ENCODE data around the gene RIMBP2.

The RIMBP2 gene

DNA sequence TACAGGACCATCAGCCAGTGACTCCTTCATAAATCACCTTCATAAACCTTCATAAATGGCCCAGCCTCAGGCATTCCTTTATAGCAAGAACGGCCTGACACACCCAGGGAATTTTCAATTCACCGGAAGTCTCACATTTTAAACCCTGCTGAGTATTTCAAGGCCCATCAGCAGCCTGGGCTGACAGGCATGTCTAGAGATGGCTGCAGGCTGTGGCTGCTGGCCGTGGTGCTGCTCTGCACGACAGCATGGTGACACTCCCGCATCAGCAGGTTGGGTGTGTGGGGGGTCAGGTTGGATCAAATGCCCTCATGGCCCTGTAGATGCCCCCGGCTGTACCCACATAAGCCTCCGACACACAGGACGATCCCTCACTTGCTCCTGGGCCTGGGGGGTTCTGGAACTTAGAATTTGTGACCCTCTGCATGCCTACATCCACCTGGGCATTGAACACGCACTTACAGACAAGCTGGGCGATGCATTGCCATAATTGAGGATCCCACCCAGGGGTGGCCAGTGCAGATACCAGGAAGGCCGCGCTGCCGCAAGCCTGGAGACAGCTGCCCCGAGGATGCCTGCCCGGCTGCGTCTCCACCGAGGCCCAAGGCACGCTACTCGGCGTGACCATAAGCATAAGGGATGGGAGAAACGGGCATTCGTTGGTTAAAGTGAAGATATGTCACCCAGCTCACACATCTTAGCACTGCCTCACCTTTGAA lies 254.1 kb downstream of the RIMBP2 start:
- DNase-seq (ENCODE audit: low read depth), result no peak

- DNase-seq (ENCODE audit: low read depth), result no peak
These were observed 254.7 kb downstream of the RIMBP2 start for GRCh38 chr12:130461447-130461815.

- DNase-seq (ENCODE audit: low read depth), result no peak
These were observed 255.3 kb downstream of the RIMBP2 start for GRCh38 chr12:130460611-130461446.

DNA sequence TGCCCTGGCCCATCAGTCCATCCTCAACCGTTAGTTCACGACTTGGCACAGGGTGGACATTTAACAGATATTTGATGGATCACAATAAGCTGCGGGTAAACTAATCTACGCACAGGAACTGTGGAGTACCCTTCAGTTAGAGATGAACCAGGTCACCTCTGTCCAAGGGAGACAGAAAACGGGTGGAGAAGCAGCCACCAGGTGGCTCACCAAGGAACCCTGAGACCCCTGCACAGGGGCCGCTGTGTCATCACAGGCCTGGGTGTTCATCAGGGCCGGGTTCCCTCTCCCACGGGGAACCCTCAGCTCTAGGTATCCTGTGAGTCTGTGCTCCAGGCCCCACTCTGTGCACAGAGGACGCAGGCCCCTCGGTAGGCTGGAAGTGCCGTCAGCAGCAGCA lies 256.2 kb downstream of the RIMBP2 start:
- no peak for DNase-seq (ENCODE audit: low read depth)

DNA sequence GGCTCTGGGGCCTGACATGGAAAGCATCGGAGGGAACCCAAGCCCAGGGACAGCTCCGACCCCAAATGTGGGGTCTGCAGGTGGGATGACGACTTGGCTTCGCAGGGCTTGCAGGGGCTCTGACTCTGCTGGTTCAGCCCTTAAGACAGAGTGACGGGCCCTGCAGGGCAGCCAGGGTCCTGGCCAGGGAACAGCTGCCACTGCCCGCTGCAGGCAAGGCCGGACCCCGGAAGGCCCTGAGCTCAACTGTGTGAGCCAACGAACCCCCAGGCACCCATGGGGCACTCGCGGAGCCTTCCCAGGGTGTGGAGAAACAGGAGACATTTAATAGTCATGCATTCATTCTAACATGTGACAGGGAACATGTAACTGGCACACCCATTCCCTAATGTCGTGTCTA lies 257.8 kb downstream of the RIMBP2 start:
- no peak for DNase-seq (ENCODE audit: low read depth)

GRCh38 chr12:130457215-130457614 lies 258.9 kb downstream of the RIMBP2 start:
- DNase-seq (ENCODE audit: low read depth), result no peak

GRCh38 chr12:130456375-130457199 lies 259.5 kb downstream of the RIMBP2 start:
- DNase-seq (ENCODE audit: low read depth), result no peak

GRCh38 chr12:130455161-130455560 lies 260.9 kb downstream of the RIMBP2 start:
- no peak for DNase-seq (ENCODE audit: low read depth)

DNA sequence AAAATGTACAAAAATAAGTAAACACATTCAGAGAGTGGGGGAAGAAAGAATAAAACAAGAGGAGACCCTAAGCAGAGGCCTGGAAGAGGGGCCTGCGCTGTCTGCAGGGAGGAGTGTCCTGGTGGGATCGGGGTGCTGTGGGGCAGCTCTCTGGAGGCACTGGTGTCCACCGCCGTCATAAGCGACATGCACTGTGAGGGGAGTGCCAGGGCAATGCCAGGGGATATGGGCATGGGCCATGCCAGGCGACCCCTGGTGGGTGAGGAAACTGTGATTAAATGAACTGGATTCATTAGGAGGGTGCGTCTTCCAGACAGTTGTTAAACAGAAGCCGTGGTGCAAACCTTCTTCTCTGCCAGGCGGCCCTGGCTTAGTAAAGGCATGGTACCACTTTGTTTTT lies 261.8 kb downstream of the RIMBP2 start:
- no peak for DNase-seq (ENCODE audit: low read depth)

DNA sequence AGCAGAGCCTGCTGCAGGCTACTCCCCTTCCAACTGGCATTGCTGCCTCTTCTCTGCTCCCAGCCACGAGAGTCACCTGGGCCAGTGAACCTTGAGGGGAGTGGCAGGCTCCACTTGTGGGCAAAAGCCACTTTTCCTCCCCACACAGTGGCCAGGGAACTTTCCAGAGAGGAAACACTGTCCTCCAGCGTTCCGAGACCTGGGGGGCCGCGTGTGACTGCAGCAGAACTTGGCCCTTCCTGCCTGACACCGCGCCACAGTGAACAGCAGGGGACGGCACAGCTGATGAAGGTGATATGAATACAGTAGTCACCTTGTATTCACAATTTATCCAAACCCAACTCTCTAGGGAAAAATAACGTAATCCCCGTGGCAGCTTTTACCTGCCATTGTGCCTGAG lies 263.6 kb downstream of the RIMBP2 start:
- no peak for DNase-seq (ENCODE audit: low read depth)

DNA sequence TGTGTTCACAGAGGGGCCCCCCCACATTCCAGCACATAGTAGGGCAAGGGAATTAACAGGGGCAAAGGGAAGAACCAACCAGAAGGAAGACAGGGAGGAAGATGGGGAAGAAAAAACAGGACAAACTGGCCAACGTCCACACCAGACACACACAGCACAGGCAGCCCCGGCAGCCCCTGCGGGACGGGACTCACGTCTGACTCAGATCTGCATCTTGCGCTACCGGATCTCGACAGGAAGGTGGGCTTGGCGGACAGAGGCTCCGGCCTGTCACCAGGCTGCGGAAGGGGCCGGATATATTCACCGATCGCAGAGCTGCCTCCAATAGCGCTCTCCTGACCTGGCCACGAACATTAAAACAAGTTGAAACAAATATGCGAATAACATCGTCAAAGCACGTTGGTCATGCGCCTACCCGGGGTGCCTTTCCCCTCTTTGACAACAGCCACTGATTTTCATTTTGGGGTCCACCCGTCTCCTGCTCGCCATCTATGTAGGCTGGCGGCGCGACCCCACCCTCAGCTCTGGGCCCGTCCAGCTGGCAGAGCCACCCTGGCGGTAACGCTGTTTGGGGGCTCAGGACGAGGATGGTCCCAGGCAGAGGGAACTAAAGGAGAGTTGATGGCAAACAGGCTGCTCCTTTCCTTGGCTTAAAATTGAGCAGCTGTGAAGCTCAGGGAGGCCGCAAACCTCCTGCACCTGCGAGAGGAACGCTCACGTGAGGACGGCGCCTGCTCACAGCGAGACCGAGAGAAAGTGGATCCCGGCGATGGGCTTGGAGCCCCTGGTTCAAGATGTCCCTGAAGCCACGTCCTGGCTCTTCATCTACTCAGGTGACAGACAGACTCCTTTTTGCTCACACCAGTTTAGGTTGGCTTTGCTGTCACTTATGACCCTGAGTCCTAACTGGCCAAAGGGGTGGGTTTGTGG lies 264.8 kb downstream of the RIMBP2 start:
- no peak for DNase-seq (ENCODE audit: low read depth)

- no peak for DNase-seq (ENCODE audit: low read depth)
These were observed 266.8 kb downstream of the RIMBP2 start for GRCh38 chr12:130449291-130449690.

DNA sequence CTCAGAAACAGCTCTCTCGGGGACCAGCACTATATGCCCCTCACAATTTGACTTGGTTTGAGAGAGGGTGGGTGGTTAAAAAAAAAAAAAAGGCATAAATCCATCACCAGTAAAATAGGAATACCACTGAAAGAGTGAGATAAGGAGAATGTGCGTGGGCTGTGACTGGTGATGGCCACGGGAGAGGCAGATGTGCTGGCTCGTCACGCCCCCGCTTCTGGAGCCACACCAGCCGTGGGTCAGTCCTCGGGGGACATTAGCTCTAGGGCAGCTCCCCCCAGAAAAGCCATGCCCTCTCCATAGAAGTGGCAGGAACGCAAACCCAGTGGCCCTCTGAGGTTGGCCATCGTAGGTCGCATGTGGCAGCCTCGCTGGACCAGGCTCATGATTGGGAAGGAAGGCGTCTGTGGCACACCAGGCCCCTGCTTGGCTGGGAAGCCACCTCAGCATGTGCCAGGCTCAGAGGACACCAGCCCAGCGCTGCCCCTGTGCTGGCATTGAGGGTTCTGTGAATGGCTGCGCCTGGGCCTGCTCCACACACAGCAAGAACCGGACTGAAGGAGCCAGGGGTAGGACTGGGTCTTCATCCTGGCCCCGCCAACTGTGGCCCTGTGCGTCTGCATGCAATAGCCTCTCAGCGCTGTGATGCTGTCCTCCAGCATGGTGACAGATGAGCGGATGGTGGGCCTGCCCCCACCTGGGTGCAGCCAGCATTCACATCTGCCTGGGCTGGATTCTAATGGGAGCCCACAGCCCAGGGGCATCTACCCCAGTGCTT lies 267.9 kb downstream of the RIMBP2 start:
- no peak for DNase-seq (ENCODE audit: low read depth)

- DNase-seq (ENCODE audit: low read depth), result no peak
These were observed 268.5 kb downstream of the RIMBP2 start for GRCh38 chr12:130447655-130447965.

- no peak for DNase-seq (ENCODE audit: low read depth)
These were observed 269.0 kb downstream of the RIMBP2 start for GRCh38 chr12:130446846-130447654.

DNA sequence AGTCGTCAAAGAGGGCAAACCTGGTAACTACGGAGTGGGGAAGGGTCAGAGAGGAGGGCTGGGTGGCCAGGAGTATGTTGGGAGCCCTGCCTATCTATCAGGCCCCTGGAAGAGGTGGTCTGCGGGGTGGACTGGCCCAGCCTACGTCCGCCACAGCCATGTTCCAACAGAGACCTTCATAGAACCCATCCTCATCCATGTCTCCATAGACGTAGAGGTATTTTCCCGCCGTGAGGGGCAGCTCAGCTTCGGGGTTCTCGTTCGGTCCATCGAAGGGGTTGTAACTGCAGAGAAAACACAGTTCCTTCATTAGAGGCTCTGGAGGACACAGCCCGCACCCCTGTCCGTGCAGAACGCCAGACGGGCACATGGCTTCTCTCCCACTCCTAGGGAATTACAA lies 271.1 kb downstream of the RIMBP2 start:
- DNase-seq (ENCODE audit: low read depth), result no peak

DNA sequence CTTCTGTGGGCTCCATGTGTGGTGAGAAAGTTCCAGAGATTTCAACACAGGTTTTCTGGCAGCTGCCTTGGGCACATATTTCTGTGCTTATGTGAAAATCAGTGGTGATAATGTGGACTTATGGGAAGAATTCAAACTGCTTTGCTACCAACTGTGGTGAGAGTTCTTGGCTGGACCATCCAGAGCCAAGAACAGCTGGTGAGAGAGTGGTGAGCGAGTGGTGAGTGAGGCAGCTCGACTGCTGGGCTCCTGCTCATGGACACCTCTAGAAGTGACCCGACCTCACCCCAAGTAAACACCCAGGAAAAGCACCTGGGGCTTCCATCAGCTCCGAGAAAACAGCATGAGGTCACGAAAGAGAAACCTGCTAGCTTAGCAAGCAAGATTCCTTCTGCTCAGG lies 272.0 kb downstream of the RIMBP2 start:
- no peak for DNase-seq (ENCODE audit: low read depth)

DNA sequence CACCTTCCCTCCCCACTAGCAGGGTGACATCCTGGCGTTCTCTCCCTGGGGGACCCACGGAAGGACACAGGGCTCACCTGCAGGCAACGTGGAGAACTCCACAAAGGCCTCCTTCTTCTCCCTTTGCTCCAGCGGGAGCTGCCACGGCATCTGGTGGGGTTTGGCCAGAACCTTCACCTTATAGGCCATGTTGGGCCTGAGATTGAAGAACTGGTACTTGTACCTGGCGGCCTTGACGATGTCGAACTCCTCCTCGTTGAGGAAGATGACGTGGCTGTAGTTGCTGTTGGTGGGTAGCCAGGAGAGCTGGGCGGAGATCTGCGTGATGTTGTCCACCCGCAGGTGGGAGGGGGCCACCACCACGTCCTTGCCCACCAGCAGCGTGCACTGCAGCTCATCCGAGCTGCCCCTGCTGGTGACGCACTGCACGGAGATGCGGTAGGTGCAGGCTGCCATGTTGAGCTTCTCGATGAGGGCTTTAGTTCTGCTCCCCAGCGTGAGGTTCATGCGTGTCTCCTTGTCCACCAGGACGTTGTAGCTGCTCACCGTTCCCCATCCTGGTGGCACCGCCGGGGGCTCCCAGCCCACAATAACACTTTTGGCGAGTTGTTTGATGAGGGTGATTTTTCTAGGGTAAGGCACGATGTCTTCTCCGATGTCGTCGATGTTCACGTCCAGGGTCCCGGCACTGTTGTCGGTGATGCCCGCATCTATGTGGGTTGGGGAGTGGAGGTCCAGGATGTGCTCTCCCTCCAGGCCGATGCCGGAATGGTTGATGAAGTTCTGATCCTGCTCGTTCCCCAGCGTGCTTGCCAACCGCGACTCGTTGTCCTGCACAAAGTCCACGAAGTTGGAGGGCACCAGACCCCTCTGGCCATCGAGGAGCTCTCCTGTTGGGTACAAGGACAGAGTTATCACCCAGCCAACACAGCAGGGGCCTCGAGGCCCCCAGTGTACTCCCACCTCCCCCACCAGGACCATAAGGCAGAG lies 274.0 kb downstream of the RIMBP2 start:
- DNase-seq (ENCODE audit: low read depth), result no peak

Data from ELR (cell line).